CD14-positive monocyte (primary cell): ENCODE data around the gene ZNF202. TPM values are rescaled to one million over a fixed set of nuclear protein-coding genes. Genes with fewer than 3 reads are reported as not detected.

Experiments used
- DNase-seq, 3 donors: peaks; one replicate each; pipeline ENCODE4 v3.0.0-alpha.2; 2011 to 2022
- H2AFZ ChIP-seq: 2 replicates; pipeline ENCODE4 v1.6.0; 2012; ENCODE audit warnings: mild to moderate bottlenecking, low read depth, low read length, inconsistent platforms; ENCODE audit not compliant: insufficient read depth, poor library complexity, severe bottlenecking
- H3K27ac ChIP-seq, 2 donors: 1 replicate in 1 of 2; 2 replicates in 1 of 2; pipeline ENCODE4 v1.5.1; 2012 to 2013; ENCODE audit warnings: low read length in 2 of 2, control low read depth in 1 of 2, inconsistent platforms in 1 of 2, low read depth in 1 of 2, mild to moderate bottlenecking in 1 of 2
- H3K27me3 ChIP-seq, 2 donors: one replicate each; pipeline versions ENCODE4 v1.6.0 to v1.6.1; 2011 to 2013; ENCODE audit warnings: low read length in 2 of 2; ENCODE audit not compliant: control insufficient read depth in 2 of 2, insufficient read depth in 2 of 2
- H3K36me3 ChIP-seq, 2 donors: replicated peaks in 1 of 2; 1 replicate in 1 of 2; 2 replicates in 1 of 2; pipeline versions ENCODE4 v1.5.1 to v1.6.1; 2012 to 2013; ENCODE audit warnings: low read length in 2 of 2, control low read depth in 1 of 2, inconsistent platforms in 1 of 2, mild to moderate bottlenecking in 1 of 2; ENCODE audit not compliant: insufficient read depth in 2 of 2, control insufficient read depth in 1 of 2
- H3K4me1 ChIP-seq, 2 donors: 1 replicate in 1 of 2; 2 replicates in 1 of 2; pipeline versions ENCODE4 v1.5.1 to v1.6.1; 2012 to 2013; ENCODE audit warnings: low read length in 2 of 2, control low read depth in 1 of 2, inconsistent platforms in 1 of 2, mild to moderate bottlenecking in 1 of 2, moderate library complexity in 1 of 2; ENCODE audit not compliant: insufficient read depth in 2 of 2, control insufficient read depth in 1 of 2
- H3K4me2 ChIP-seq: replicated peaks from 2 replicates; pipeline ENCODE3; 2012; ENCODE audit warnings: low read length, moderate library complexity, mild to moderate bottlenecking; ENCODE audit not compliant: poor library complexity, severe bottlenecking; ENCODE audit errors: extremely low read depth
- H3K4me3 ChIP-seq, 3 experiments: fragments of 200-600 bp in 1 of 3; sonication (generic) in 1 of 3; replicated peaks in 1 of 3; 1 replicate in 2 of 3; 2 replicates in 1 of 3; pipeline ENCODE4 v1.5.1; 2011 to 2013; ENCODE audit warnings: low read length in 3 of 3, mild to moderate bottlenecking in 3 of 3, control low read depth in 2 of 3, low read depth in 2 of 3, inconsistent platforms in 1 of 3, moderate library complexity in 1 of 3
- H3K79me2 ChIP-seq: 2 replicates; pipeline ENCODE4 v1.6.0; 2012; ENCODE audit warnings: mild to moderate bottlenecking, control low read depth, inconsistent platforms, low read length, moderate library complexity; ENCODE audit not compliant: insufficient read depth
- H3K9ac ChIP-seq: 2 replicates; pipeline ENCODE4 v1.6.0; 2017; ENCODE audit warnings: low read length, mild to moderate bottlenecking; ENCODE audit not compliant: insufficient read depth, poor library complexity, severe bottlenecking
- H3K9me3 ChIP-seq, 2 donors: replicated peaks in 1 of 2; 1 replicate in 1 of 2; 2 replicates in 1 of 2; pipeline versions ENCODE4 v1.5.1 to v1.6.1; 2012 to 2013; ENCODE audit warnings: low read length in 2 of 2, control low read depth in 1 of 2; ENCODE audit not compliant: control insufficient read depth in 1 of 2, insufficient read depth in 1 of 2
- H4K20me1 ChIP-seq: 2 replicates; pipeline ENCODE4 v1.6.0; 2012; ENCODE audit warnings: mild to moderate bottlenecking, low read length, control low read depth, moderate library complexity; ENCODE audit not compliant: insufficient read depth
- H3K27ac Mint-ChIP-seq, 7 donors: one replicate each; pipeline ENCODE4 v1.8.0; 2020; ENCODE audit warnings: mild to moderate bottlenecking in 7 of 7, mixed read lengths in 7 of 7, moderate library complexity in 6 of 7, inconsistent platforms in 2 of 7
- H3K27me3 Mint-ChIP-seq, 3 donors: one replicate each; pipeline ENCODE4 v1.8.0; 2021 to 2022; ENCODE audit warnings: low read depth in 3 of 3, mild to moderate bottlenecking in 3 of 3, mixed read lengths in 3 of 3, moderate library complexity in 3 of 3, inconsistent platforms in 1 of 3
- H3K36me3 Mint-ChIP-seq, 2 donors: one replicate each; pipeline ENCODE4 v1.8.0; 2020; ENCODE audit warnings: mixed read lengths in 2 of 2, inconsistent platforms in 1 of 2, mild to moderate bottlenecking in 1 of 2
- H3K4me1 Mint-ChIP-seq: one replicate; pipeline ENCODE4 v1.8.0; 2020; ENCODE audit warnings: mild to moderate bottlenecking, mixed read lengths
- H3K4me3 Mint-ChIP-seq, 2 donors: one replicate each; pipeline ENCODE4 v1.8.0; 2020; ENCODE audit warnings: mild to moderate bottlenecking in 2 of 2, mixed read lengths in 2 of 2, moderate library complexity in 1 of 2
- H3K9me3 Mint-ChIP-seq, 7 donors: one replicate each; pipeline ENCODE4 v1.8.0; 2020 to 2022; ENCODE audit warnings: mixed read lengths in 7 of 7, mild to moderate bottlenecking in 6 of 7, moderate library complexity in 6 of 7, inconsistent platforms in 2 of 7
- WGBS: methylation state at CpG from one replicate; pipeline ENCODE4 v1.1.5; 2013; ENCODE audit warnings: missing lambda C conversion rate; ENCODE audit not compliant: insufficient coverage; 5-methylcytosine and 5-hydroxymethylcytosine counted together
- intact Hi-C, 2 donors: fragments of 100-400 bp; cut with micrococcal nuclease; formaldehyde crosslinking; loops; one replicate each; pipeline versions ENCODE4 v1.15.0 to v1.15.1; 2023
- polyA plus RNA-seq, 3 donors: library from polyadenylated mRNA; depleted of rRNA in 1 of 3; unstranded in 2 of 3; stranded (reverse) in 1 of 3; fragments of 300-500 nt in 2 of 3; fragments of >200 nt in 1 of 3; fragmentation: Illumina TruSeq in 2 of 3; gene quantifications; 1 replicate in 2 of 3; 2 replicates in 1 of 3; pipeline ENCODE4 v1.2.3, GENCODE V29; 2012 to 2021
- TF ChIP-seq, protein P1 (sequence below): fragments of 200-600 bp; IDR thresholded peaks from one replicate; pipeline ENCODE4 v1.8.0; 2022; ENCODE audit warnings: antibody characterized with exemption, mild to moderate bottlenecking

The ZNF202 gene
- polyA plus RNA-seq, 3 donors, result 1.5 to 6.6 (median 1.9) TPM

DNA sequence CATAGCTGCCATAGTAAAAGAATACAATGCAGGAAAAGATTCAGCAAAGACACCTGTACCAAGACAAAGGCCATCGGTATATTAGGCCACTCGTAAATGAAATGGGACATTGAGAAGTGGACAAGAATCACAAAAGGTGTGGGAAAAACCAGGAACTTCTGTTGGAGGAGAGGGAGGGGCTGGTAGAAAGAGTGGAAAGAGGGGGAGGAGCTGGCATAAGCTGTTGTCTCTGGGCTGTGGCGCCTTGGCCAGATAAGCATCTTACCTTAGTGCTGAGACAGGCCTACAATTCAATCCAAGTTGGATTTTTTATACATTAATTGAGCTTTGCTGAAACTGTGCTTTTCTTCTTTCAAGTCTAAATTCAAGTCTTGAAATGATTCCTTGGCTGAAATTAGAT is 37.1 kb downstream of the ZNF202 start:
- Histone ChIP-seq H3K4me1 (no peaks in the 10 kb centered on the region), H3K27ac (no peak overlapping the region), H3K4me2 (no peak overlapping the region), H3K27me3 (no peaks in the 10 kb centered on the region), H3K79me2 (no peaks in the 10 kb centered on the region), H2AFZ (no peak overlapping the region), H3K9me3 (no peaks in the 10 kb centered on the region), H3K4me3 (no peak overlapping the region), H4K20me1 (no peaks in the 10 kb centered on the region), H3K36me3 (no peaks in the 10 kb centered on the region), H3K9ac (no peak overlapping the region)
- peaks cover 2% of the 10 kb centered on the region for H3K4me1 Mint-ChIP-seq
- TF ChIP-seq, protein P1, sequence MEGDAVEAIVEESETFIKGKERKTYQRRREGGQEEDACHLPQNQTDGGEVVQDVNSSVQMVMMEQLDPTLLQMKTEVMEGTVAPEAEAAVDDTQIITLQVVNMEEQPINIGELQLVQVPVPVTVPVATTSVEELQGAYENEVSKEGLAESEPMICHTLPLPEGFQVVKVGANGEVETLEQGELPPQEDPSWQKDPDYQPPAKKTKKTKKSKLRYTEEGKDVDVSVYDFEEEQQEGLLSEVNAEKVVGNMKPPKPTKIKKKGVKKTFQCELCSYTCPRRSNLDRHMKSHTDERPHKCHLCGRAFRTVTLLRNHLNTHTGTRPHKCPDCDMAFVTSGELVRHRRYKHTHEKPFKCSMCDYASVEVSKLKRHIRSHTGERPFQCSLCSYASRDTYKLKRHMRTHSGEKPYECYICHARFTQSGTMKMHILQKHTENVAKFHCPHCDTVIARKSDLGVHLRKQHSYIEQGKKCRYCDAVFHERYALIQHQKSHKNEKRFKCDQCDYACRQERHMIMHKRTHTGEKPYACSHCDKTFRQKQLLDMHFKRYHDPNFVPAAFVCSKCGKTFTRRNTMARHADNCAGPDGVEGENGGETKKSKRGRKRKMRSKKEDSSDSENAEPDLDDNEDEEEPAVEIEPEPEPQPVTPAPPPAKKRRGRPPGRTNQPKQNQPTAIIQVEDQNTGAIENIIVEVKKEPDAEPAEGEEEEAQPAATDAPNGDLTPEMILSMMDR, result no peak
- no peak for DNase-seq
- WGBS, result 100% methylated on average over 2 of the region's 3 CpGs
- intact Hi-C loops, result no loop called here
- H3K27me3 Mint-ChIP-seq, result peaks cover 0 to 8% (median 3%) of the 10 kb centered on the region in 3 donors
- no peak overlapping the region for H3K27ac Mint-ChIP-seq
- no peaks in the 10 kb centered on the region for H3K36me3 Mint-ChIP-seq
- no peak overlapping the region for H3K4me3 Mint-ChIP-seq
- no peaks in the 10 kb centered on the region for H3K9me3 Mint-ChIP-seq

DNA sequence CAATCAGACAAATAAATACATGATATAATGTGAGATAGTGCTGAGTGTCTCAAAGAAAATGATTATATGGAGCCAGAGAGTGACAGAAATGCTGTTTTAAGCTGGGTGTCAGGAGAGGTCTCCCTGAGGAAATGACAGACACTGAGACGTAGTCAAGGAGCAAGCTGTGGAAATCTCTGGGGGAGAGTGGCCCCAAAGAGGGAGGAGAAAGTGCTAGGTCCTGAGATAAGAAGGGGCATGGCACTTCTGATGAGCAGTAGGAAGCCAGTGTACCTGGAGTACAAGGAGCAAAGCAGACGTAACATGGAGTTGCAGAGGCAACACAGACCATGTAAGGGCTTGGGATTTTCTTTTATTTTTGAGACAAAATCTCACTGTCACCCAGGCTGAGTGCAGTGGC is 38.8 kb downstream of the ZNF202 start:
- H3K27me3 ChIP-seq, result no peaks in the 10 kb centered on the region
- Mint-ChIP-seq H3K9me3 (no peaks in the 10 kb centered on the region), H3K36me3 (no peaks in the 10 kb centered on the region), H3K4me1 (peaks cover 5% of the 10 kb centered on the region), H3K4me3 (no peak overlapping the region), H3K27me3 (peaks cover 0 to 8% (median 4%) of the 10 kb centered on the region in 3 donors), H3K27ac (no peak overlapping the region)
- TF ChIP-seq, protein P1, result no peak
- WGBS, result 75% methylated on average over 1 of the region's 2 CpGs
- no peak overlapping the region for H3K4me3 ChIP-seq
- H3K79me2 ChIP-seq, result no peaks in the 10 kb centered on the region
- no peaks in the 10 kb centered on the region for H3K9me3 ChIP-seq
- no peaks in the 10 kb centered on the region for H3K4me1 ChIP-seq
- H3K4me2 ChIP-seq, result no peak overlapping the region
- no peaks in the 10 kb centered on the region for H3K36me3 ChIP-seq
- no peaks in the 10 kb centered on the region for H4K20me1 ChIP-seq
- no peak overlapping the region for H3K27ac ChIP-seq
- intact Hi-C loops, result no loop called here
- no peak for DNase-seq
- no peak overlapping the region for H3K9ac ChIP-seq
- H2AFZ ChIP-seq, result no peak overlapping the region
